BLaER1 (cell line): Measurements from ENCODE around the gene GARIN1A.
"Not testable (repeated sequence)": the region's sequence is repeated elsewhere in the genome, so short reads cannot be mapped to it uniquely, and the experiment has no call there.

Source experiments
- H3K27ac ChIP-seq: shearing (Covaris generic); formaldehyde crosslinking; 2 replicates; pipeline ENCODE4 v1.8.1; 2022
- H3K27me3 ChIP-seq: shearing (Covaris generic); formaldehyde crosslinking; 2 replicates; pipeline ENCODE4 v1.8.1; 2022
- H3K36me3 ChIP-seq: shearing (Covaris generic); formaldehyde crosslinking; 2 replicates; pipeline ENCODE4 v1.8.1; 2022
- H3K4me1 ChIP-seq: shearing (Covaris generic); formaldehyde crosslinking; 2 replicates; pipeline ENCODE4 v1.8.1; 2022
- H3K4me2 ChIP-seq: shearing (Covaris generic); formaldehyde crosslinking; 2 replicates; pipeline ENCODE4 v1.8.1; 2022
- H3K4me3 ChIP-seq: shearing (Covaris generic); formaldehyde crosslinking; 2 replicates; pipeline ENCODE4 v1.8.1; 2022
- H3K9ac ChIP-seq: shearing (Covaris generic); formaldehyde crosslinking; 2 replicates; pipeline ENCODE4 v1.8.1; 2022
- H3K9me3 ChIP-seq: shearing (Covaris generic); formaldehyde crosslinking; 2 replicates; pipeline ENCODE4 v1.8.1; 2022
- H4K20me1 ChIP-seq: shearing (Covaris generic); formaldehyde crosslinking; 2 replicates; pipeline ENCODE4 v1.8.1; 2022
- Cebpa-rat ChIP-seq: shearing (Covaris generic); IDR thresholded peaks from 2 replicates; pipeline ENCODE4 v1.8.1; 2022

GARIN1A gene

DNA sequence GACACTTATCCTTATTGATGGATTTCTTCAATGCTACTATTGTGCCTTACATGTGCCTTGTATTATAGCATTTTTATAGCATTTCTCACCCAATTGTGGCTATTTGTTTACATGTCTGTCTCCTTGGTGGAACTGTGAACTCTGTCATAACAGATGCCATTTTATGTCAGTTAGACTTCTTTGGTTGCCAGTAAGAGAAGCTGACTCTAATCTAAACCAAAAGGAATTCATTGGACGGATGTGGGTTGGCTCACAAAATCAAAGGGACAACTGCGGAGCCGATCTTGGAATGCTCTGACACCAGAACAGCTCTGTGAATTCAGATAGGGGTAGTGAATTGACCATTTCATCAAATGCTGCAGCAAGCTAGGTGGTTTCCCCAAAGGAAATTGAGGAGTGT is 15.0 kb downstream of the GARIN1A start:
- H3K9me3 ChIP-seq, result peaks cover 4% of the 10 kb centered on the region
- no peaks in the 10 kb centered on the region for H3K4me1 ChIP-seq
- TF ChIP-seq Cebpa-rat, result no peak
- H3K27ac ChIP-seq, result no peak overlapping the region
- H3K4me2 ChIP-seq, result no peak overlapping the region
- H3K36me3 ChIP-seq, result no peaks in the 10 kb centered on the region
- no peak overlapping the region for H3K9ac ChIP-seq
- no peaks in the 10 kb centered on the region for H4K20me1 ChIP-seq
- no peaks in the 10 kb centered on the region for H3K27me3 ChIP-seq
- no peak overlapping the region for H3K4me3 ChIP-seq

DNA sequence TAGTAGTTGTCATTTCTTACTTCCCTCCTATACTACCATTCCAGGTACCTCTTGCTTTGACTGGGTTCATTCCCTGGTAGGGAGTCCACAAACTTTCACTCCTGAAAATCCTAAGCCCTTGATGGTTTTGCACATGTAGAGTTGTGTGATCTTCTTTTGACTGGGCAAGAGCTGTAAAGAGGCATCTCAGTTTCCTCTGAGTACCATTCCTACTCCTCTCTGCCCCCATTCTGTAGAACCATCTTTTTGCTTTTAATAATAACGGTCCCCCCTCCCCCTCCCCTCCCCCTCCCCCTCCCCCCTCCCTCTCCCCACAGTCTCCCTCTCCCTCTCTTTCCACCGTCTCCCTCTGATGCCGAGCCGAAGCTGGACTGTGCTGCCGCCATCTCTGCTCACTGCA is 16.4 kb downstream of the GARIN1A start:
- Histone ChIP-seq H3K9me3 (peaks cover 4% of the 10 kb centered on the region), H3K4me1 (no peaks in the 10 kb centered on the region), H3K4me2 (no peak overlapping the region), H3K27ac (no peak overlapping the region), H3K36me3 (no peaks in the 10 kb centered on the region), H3K9ac (no peak overlapping the region), H3K4me3 (no peak overlapping the region), H4K20me1 (no peaks in the 10 kb centered on the region), H3K27me3 (no peaks in the 10 kb centered on the region)
- TF ChIP-seq Cebpa-rat, result no peak

GRCh38 chr7:128689161-128689935 is 17.3 kb downstream of the GARIN1A start:
- not testable (repeated sequence) for H3K36me3 ChIP-seq, H3K4me2 ChIP-seq, H3K27me3 ChIP-seq, H3K4me1 ChIP-seq, H3K9me3 ChIP-seq, H3K4me3 ChIP-seq, H4K20me1 ChIP-seq, H3K9ac ChIP-seq, H3K27ac ChIP-seq

DNA sequence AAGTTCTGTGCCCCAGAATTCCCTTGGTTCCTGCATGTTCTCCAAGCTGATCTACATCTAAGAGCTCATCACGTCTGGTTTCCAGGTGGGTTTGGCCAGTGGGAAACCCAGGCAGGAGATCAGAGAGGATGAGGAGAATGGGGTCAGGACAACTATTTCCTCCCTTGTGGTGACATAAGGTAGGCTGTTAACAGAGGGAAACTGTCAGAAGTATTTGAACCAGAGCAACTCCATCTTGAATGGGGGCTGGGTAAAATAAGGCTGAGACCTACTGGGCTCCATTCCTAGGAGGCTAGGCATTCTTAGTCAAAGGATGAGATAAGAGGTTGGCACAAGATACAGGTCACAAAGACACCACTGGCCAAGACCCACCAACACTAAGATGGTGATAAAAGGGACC is 19.1 kb downstream of the GARIN1A start:
- no peaks in the 10 kb centered on the region for H3K36me3 ChIP-seq
- H3K9me3 ChIP-seq, result peaks cover 6% of the 10 kb centered on the region
- H3K4me2 ChIP-seq, result no peak overlapping the region
- H3K4me3 ChIP-seq, result no peak overlapping the region
- no peak for TF ChIP-seq Cebpa-rat
- H3K27ac ChIP-seq, result no peak overlapping the region
- no peak overlapping the region for H3K9ac ChIP-seq
- H3K27me3 ChIP-seq, result peaks cover 3% of the 10 kb centered on the region
- H4K20me1 ChIP-seq, result no peaks in the 10 kb centered on the region
- no peaks in the 10 kb centered on the region for H3K4me1 ChIP-seq

DNA sequence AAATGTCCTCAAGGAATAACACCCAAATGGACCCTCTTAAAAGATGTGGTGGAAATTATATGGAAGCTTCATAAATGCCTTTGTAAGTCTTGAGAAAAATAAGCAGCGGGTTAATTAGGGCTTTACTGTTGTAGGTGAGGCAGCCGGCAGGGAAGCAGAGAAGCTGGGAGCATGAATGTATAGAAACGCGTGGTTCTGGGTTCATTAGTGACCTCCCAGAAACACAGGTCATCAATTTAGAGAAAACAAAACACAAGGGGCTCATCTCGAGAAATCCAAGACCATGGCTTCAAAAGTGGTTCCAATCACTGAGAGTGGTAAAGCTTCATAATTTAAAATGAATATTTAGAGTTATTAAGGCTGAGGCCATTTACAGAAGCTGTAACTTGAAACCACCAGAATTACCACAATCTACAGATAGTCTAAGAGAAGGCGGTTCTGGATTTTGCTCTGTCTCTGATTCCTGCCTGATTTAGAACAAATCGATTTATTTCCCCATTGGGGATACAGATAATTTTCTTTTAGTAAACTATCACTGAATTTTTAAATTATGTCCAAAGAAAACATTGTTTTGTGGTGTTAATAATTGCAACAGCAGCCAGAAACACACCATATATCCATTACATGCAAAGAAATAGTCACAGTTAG is 20.7 kb downstream of the GARIN1A start:
- Histone ChIP-seq H3K4me3 (no peak overlapping the region), H3K27ac (no peak overlapping the region), H3K27me3 (peaks cover 19% of the 10 kb centered on the region), H3K4me2 (no peak overlapping the region), H3K36me3 (no peaks in the 10 kb centered on the region), H3K9me3 (peaks cover 21% of the 10 kb centered on the region), H3K9ac (no peak overlapping the region), H4K20me1 (no peaks in the 10 kb centered on the region), H3K4me1 (no peaks in the 10 kb centered on the region)
- TF ChIP-seq Cebpa-rat, result no peak

- H4K20me1 ChIP-seq, result no peaks in the 10 kb centered on the region
- H3K4me2 ChIP-seq, result no peak overlapping the region
- H3K4me1 ChIP-seq, result no peaks in the 10 kb centered on the region
- no peak overlapping the region for H3K9ac ChIP-seq
- peaks cover 26% of the 10 kb centered on the region for H3K27me3 ChIP-seq
- no peaks in the 10 kb centered on the region for H3K36me3 ChIP-seq
- H3K27ac ChIP-seq, result no peak overlapping the region
- H3K4me3 ChIP-seq, result no peak overlapping the region
- H3K9me3 ChIP-seq, result peaks cover 29% of the 10 kb centered on the region
- TF ChIP-seq Cebpa-rat, result no peak
Observed at GRCh38 chr7:128693373-128694015, 21.4 kb downstream of the GARIN1A start.

DNA sequence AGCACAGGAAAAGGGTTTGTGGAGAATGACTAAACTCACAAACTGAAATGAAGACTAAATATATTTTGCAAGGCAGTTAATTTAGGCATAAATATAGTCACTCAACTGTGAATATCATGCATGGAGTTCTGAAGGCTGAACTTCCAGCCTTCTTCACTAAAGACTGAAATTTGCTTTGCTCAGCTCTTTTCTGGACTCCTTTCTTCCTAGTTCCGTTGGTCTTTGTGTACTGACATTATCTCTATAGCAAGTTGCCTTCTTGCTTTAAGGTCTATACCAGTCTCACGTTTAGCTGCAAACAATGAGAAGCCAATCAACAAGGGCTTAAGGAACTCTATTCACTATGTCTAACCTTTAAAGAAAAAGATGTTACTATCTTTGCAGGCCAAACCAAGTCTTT is 22.6 kb downstream of the GARIN1A start:
- H3K4me3 ChIP-seq, result no peak overlapping the region

DNA sequence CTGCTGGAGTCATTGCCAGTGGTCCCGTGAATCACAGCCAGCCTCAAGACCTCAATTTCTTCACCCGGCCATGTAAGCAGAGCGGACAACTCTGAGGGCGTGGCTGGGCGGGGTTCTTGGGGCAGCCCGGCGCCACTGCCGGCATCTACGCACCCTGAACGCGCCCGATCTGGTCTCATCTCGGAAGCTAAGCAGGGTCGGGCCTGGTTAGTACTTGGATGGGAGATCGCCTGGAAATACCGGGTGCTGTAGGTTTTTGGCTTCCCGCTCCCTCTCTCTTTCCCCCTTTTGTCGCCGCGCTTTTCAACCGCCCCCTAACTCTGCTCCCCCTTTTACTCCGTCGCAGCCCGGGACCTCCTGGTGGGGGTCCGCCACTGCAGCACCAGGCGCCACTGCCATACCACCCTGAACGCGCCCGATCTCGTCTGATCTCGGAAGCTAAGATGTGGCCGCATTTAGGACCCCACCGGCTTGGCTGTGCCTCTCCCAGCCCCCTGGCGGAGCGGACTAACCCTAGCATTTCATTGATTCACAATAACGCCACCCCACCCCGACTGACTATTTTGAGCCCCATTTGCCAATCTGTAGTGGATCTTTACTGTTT is 25.3 kb downstream of the GARIN1A start:
- Histone ChIP-seq H3K27me3 (peaks cover 35% of the 10 kb centered on the region), H4K20me1 (no peaks in the 10 kb centered on the region), H3K4me1 (no peaks in the 10 kb centered on the region), H3K4me2 (no peak overlapping the region), H3K4me3 (no peak overlapping the region), H3K27ac (no peak overlapping the region), H3K9ac (no peak overlapping the region), H3K36me3 (no peaks in the 10 kb centered on the region), H3K9me3 (peaks cover 29% of the 10 kb centered on the region)
- no peak for TF ChIP-seq Cebpa-rat

More for the DNA sequence above, 22.6 kb downstream of the GARIN1A start:
- H3K4me2 ChIP-seq, result no peak overlapping the region
- H3K36me3 ChIP-seq, result no peaks in the 10 kb centered on the region
- no peaks in the 10 kb centered on the region for H4K20me1 ChIP-seq
- H3K9me3 ChIP-seq, result peaks cover 29% of the 10 kb centered on the region
- peaks cover 35% of the 10 kb centered on the region for H3K27me3 ChIP-seq
- H3K27ac ChIP-seq, result no peak overlapping the region
- no peak for TF ChIP-seq Cebpa-rat
- H3K9ac ChIP-seq, result no peak overlapping the region
- no peaks in the 10 kb centered on the region for H3K4me1 ChIP-seq

GRCh38 chr7:128699196-128699712 is 27.2 kb downstream of the GARIN1A start:
- Histone ChIP-seq H3K9me3 (peaks cover 29% of the 10 kb centered on the region), H3K4me2 (no peak overlapping the region), H3K27ac (no peak overlapping the region), H3K27me3 (peaks cover 35% of the 10 kb centered on the region), H3K36me3 (no peaks in the 10 kb centered on the region), H4K20me1 (no peaks in the 10 kb centered on the region), H3K4me3 (no peak overlapping the region), H3K4me1 (no peaks in the 10 kb centered on the region), H3K9ac (no peak overlapping the region)
- TF ChIP-seq Cebpa-rat, result no peak

GRCh38 chr7:128699895-128700294 is 27.8 kb downstream of the GARIN1A start:
- Histone ChIP-seq H4K20me1 (no peaks in the 10 kb centered on the region), H3K4me1 (no peaks in the 10 kb centered on the region), H3K27me3 (peaks cover 35% of the 10 kb centered on the region), H3K27ac (no peak overlapping the region), H3K9ac (no peak overlapping the region), H3K9me3 (peaks cover 29% of the 10 kb centered on the region), H3K4me3 (no peak overlapping the region), H3K36me3 (no peaks in the 10 kb centered on the region), H3K4me2 (no peak overlapping the region)
- TF ChIP-seq Cebpa-rat, result no peak
